Measurements from ENCODE around the gene IGLL5.

GRCh38 chr22:22894740-22895731 is 7.4 kb downstream of the IGLL5 start:
- TF ChIP-seq CTCF (IDR thresholded peaks at IDR 0.05; ENCODE audit: low read depth, low read length) (no peak), EZH2phosphoT487 (IDR thresholded peaks at IDR 0.05; ENCODE audit: low read depth) (no peak)
